NCI-H2107 treated with DMSO at 0.1 percent for 48 hours (cell line): Measurements from ENCODE around the gene DSG4.
"Not testable (repeated sequence)": the region's sequence is repeated elsewhere in the genome, so short reads cannot be mapped to it uniquely, and the experiment has no call there.

Experiments
- DNase-seq: peaks from one replicate; lab custom pipeline; 2025; ENCODE audit not compliant: unreplicated experiment; lab: John Stamatoyannopoulos, UW

The DSG4 gene

GRCh38 chr18:31376477-31376876, at the start of gene DSG4:
Gene DSG4, plus strand, starts transcription at chr18:31376777. Its CDS starts 135 bp downstream, at chr18:31376912.
- DNase-seq, result no peak

- DNase-seq, result no peak
These were observed 46.7 kb upstream of the DSG4 start for GRCh38 chr18:31329787-31330438.

DNA sequence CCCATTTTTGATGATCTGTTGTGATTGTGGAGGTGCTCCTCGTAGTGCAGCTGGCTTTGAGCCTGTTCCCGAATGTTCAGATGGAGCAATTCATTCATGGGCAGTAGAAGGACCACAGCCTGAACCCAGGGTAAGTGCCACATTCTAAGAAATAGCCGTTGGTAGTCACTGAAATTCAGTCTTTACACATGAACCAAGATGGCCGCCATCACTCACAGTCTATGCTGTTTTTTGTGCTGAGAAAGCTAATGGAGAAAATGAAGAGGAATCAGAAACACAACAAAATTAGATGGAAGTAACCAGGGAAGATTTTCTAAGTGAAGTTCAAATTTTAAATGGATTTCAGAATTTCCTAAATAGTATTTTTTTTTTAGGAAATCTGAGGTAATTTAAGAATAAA, 33.1 kb upstream of the DSG4 start:
- no peak for DNase-seq

DNA sequence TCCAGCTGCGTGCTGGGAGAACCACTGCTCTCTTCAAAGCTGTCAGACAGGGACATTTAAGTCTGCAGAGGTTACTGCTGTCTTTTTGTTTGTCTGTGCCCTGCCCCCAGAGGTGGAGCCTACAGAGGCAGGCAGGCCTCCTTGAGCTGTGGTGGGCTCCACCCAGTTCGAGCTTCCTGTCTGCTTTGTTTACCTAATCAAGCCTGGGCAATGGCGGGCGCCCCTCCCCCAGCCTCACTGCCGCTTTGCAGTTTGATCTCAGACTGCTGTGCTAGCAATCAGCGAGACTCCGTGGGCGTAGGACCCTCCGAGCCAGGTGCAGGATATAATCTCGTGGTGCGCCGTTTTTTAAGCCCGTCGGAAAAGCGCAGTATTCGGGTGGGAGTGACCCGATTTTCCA, 23.2 kb upstream of the DSG4 start:
- DNase-seq, result not testable (repeated sequence)

DNA sequence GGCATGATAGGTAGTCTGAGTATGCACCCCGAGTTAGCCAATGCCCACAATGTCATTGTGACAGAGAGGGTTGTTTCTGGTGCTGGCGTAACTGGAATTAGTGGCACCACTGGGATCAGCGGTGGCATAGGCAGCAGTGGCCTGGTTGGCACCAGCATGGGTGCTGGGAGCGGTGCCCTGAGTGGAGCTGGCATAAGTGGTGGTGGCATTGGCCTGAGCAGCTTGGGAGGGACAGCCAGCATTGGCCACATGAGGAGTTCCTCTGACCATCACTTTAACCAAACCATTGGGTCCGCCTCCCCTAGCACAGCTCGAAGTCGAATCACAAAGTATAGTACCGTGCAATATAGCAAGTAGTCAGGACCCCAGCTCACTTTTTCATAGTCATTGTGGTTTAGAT, 21.6 kb upstream of the DSG4 start:
- no peak for DNase-seq

GRCh38 chr18:31356025-31356424, 20.6 kb upstream of the DSG4 start:
- no peak for DNase-seq

GRCh38 chr18:31364190-31364589, 12.4 kb upstream of the DSG4 start:
- no peak for DNase-seq

- DNase-seq, result no peak
These were observed 7.1 kb upstream of the DSG4 start for GRCh38 chr18:31369478-31369877.

DNA sequence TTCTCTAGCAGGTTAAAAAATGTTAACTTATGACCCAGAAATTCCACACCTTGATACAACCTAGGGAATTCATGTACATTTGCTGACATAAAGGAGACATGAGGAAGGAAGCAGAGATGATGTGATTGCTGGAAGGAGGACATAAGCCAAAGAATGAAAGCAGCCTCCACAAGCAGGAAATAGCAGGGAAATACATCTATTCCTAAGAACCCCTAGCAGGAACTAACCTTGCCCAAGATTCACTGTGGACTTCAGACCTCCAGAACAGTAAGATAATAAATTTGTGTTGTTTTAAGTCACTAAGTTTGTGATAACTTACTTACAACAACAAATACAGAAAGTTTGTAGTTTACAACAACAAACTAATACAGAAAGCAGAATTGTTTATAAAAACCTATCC, 4.6 kb upstream of the DSG4 start:
- DNase-seq, result no peak

DNA sequence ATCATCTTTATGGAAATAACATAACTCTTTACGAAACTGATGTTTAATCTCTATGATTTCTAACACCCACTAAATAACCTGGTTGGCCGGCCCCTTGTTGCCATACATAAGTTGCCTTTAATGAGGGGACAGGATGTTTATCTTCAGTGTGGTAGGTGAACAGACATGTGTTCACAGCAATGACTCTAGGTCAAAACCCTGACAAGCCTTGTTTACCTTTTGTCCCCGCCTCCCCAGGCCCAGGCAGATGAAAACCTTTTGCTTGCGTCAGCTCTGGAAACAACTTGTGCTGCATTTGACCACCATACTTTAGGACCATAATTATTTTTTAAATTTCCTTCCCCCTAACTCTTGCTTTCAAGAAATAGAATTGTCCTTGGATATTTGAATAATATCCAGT, 2.9 kb upstream of the DSG4 start:
- no peak for DNase-seq

DNA sequence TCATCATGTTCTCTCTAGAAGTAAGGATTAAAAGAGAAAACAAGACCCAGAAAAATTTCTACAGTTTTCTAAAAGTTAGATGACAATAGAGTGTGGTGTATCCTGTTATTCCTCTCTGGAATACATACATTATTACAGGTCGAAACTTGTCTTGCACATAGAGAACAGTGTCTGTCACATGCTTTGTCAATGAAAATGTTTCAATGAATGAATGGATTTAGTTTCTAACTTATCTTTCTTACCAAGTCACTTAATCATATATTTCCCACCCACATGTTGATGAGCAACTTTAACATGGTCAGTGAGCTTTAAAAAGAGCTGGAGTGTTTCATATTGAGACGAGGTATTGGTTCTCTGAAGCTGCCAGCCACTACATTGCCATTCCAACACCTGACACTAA, 4.3 kb downstream of the DSG4 start:
- DNase-seq, result no peak

DNA sequence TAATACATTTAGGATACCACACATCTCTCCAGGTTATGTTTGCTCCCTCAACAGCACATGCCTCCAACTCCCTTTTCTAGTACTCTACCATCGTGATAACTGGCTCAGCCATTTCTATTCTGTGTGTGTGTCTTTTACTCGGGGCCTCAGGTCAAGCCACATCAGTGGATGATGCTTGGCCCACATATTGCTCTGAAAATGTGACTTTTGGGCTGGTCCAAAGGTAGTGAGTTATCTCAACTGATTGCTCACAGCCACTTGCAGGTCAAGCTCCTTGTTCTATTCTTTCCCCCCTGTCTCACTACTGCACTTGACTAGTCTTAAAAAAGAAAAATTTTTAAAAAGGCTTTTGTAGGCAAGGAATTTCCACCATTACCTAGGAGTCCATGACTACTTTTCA, 5.5 kb downstream of the DSG4 start:
- DNase-seq, result no peak

DNA sequence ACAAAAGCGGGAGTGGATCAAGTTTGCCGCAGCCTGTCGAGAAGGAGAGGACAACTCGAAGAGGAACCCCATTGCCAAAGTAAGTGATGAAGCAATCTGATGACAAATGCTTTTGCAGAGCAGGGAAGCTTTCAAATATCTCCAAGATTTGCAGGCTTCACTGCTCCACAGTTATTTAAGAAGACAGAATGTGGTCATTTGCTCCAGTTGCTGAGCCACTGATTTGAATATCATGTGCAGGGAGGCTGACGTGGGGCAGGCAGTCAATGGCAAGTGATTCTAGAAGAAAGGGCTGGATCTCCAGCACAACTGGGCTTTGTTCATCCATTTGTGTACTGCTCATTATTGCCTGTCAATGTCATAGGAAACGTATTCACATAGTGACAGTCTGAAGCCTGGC, 10.2 kb downstream of the DSG4 start:
- no peak for DNase-seq

DNA sequence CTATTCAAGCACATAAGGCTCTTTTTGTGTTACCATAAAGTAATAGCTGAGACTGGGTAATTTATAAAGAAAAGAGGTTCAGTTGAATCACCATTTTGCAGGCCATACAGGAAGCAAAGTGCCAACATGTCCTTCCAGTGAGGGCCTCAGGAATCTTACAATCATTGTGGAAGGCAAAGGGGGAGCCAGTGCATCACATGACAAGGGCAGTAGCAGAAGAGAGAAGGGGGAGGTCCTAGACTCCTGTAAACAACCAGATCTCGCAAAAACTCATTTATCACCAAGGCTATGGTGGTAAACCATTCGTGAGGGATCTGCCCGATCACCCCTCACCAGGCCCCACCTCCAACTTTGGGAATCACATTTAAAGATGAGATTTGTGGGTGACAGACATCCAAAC, 16.7 kb downstream of the DSG4 start:
- DNase-seq, result no peak

DNA sequence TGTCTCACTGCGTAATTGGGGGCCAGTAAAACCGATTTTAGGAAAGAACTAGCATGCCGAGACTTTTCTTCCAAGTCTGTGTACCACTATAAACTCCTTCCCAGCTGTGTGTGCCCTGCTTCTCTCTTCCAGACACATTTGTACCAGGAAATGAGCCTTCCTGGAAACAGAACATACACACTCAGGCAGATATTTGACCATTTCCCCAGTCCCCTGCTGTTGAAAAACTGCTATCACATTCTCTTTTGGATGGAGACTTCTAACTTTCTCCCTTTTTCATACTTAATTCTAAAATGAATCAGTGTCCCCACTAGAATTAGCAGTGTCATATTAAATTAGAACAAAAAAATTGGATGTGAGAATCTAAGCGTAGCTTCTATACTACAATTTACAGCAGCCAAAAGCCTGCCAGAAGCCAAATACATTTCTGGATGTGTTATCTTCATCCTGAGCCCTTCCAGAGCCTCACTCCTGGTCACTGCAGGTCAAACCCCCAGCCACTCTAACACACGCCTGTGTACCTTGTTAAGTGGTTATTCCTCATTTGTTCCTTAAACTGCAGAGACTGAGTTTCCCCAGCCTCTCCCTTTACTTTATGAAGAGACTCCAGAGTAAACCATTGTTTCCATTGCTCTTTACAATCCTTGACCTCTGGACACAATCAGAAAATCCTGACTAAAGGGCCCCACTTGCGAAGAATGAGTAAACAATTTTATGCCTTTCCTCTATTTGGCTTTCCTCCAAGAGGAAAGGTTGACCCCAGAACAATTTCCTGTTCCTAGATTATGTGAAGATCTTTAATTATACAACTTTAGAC, 20.4 kb downstream of the DSG4 start:
- no peak for DNase-seq

DNA sequence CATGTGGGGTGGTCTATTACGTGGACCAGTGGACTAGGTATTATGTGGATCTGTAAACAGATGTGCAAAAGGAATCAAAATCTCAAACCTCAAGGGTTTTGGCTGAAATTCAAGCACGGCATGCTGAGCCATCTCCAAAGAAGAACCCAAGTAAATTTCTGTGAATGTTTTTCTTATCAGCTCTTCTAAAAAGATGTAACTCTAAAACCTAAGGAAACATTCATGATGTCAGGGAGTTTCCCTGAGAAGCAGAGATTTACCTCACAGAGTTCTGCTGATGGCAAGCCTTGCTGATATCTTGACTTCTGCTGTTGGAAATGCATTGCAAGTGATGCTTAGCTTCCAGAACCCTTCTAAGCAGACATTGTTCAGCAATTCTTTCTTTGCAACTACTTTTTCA, 21.6 kb downstream of the DSG4 start:
- no peak for DNase-seq

DNA sequence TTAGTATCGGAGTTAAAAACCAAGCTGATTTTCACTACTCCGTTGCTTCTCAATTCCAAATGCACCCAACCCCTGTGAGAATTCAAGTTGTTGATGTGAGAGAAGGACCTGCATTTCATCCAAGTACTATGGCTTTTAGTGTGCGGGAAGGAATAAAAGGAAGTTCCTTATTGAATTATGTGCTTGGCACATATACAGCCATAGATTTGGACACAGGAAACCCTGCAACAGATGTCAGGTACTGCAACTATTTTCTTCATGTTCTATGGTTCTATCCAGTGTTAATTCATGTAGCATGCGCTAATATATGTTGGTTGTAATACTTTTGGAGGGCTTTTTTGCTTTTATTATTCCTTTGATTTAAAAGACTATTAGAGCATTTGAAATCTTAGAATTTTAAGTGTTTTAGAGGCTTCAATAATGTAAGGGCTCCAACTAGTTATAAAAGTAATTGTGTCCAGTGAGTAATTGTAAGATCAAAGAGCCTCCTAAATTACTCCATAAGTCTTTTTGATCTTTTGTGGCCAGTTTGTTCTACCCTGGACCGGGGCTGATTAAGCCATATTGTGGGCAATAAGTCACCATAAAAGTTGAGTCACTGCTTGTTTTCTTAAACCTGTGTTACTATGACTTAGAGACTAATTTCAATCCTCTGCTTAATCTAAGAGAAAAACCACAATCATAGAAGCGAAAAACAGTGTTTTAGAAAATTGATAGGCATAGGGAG, 22.9 kb downstream of the DSG4 start:
- DNase-seq, result no peak

- no peak for DNase-seq
These were observed 24.8 kb downstream of the DSG4 start for GRCh38 chr18:31401156-31402025.

DNA sequence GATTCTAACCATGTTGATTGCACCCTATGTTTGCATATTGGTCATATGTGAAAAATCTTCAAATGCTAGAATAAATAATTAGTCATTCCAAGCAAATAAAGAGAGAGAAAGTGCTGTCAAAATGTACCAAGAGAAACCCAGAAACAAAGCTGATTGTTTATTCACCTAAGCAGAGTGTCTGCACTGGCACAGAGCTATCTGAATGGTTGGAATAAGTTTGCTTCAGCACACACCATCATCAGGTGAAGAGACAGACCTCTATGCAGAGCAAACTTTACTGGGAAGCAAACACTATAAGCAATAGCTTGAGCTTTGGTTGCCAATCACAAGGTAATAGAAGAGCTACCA, 25.4 kb downstream of the DSG4 start:
- DNase-seq, result no peak

- no peak for DNase-seq
These were observed 26.8 kb downstream of the DSG4 start for GRCh38 chr18:31403409-31403808.

- DNase-seq, result no peak
These were observed 31.1 kb downstream of the DSG4 start for GRCh38 chr18:31407649-31408048.
